PFSK-1 (cell line): ENCODE data around the gene SNRNP70.
A peak's percentile ranks its signal among the peaks of the same experiment; 100 is the strongest.

Source experiments
- FOXP2 ChIP-seq: optimal IDR thresholded peaks from 2 replicates; pipeline ENCODE3; 2011; ENCODE audit warnings: borderline replicate concordance, control low read depth, inconsistent platforms; ENCODE audit not compliant: insufficient read depth; ENCODE audit errors: extremely low read length, extremely low read depth
- POLR2AphosphoS5 ChIP-seq: IDR thresholded peaks from 2 replicates; pipeline ENCODE4 v1.6.1; 2012; ENCODE audit warnings: low read depth, mild to moderate bottlenecking, control low read depth, low read length, moderate library complexity
- SIN3A ChIP-seq: IDR thresholded peaks from 2 replicates; pipeline ENCODE4 v1.6.1; 2012; ENCODE audit warnings: mild to moderate bottlenecking, low read length, moderate library complexity, borderline replicate concordance; ENCODE audit not compliant: insufficient read depth
- TAF1 ChIP-seq: IDR thresholded peaks from 2 replicates; pipeline ENCODE4 v1.6.1; 2012; ENCODE audit warnings: low read length, control low read depth, borderline replicate concordance; ENCODE audit not compliant: insufficient read depth
- TF ChIP-seq, protein P1 (sequence below), 2 experiments: IDR thresholded peaks; 2 replicates each; pipeline versions ENCODE4 v1.6.1 to v1.8.0; 2011 to 2012; ENCODE audit warnings: low read depth in 2 of 2, low read length in 2 of 2, control low read depth in 1 of 2, inconsistent platforms in 1 of 2, mild to moderate bottlenecking in 1 of 2, moderate library complexity in 1 of 2; ENCODE audit not compliant: insufficient read depth in 1 of 2

SNRNP70 gene

GRCh38 chr19:49125025-49125731, 39.9 kb downstream of the SNRNP70 start:
- TF ChIP-seq TAF1 (no peak), SIN3A (no peak), FOXP2 (no peak), POLR2AphosphoS5 (no peak)

GRCh38 chr19:49126575-49126974, 41.3 kb downstream of the SNRNP70 start:
- TF ChIP-seq, protein P1, sequence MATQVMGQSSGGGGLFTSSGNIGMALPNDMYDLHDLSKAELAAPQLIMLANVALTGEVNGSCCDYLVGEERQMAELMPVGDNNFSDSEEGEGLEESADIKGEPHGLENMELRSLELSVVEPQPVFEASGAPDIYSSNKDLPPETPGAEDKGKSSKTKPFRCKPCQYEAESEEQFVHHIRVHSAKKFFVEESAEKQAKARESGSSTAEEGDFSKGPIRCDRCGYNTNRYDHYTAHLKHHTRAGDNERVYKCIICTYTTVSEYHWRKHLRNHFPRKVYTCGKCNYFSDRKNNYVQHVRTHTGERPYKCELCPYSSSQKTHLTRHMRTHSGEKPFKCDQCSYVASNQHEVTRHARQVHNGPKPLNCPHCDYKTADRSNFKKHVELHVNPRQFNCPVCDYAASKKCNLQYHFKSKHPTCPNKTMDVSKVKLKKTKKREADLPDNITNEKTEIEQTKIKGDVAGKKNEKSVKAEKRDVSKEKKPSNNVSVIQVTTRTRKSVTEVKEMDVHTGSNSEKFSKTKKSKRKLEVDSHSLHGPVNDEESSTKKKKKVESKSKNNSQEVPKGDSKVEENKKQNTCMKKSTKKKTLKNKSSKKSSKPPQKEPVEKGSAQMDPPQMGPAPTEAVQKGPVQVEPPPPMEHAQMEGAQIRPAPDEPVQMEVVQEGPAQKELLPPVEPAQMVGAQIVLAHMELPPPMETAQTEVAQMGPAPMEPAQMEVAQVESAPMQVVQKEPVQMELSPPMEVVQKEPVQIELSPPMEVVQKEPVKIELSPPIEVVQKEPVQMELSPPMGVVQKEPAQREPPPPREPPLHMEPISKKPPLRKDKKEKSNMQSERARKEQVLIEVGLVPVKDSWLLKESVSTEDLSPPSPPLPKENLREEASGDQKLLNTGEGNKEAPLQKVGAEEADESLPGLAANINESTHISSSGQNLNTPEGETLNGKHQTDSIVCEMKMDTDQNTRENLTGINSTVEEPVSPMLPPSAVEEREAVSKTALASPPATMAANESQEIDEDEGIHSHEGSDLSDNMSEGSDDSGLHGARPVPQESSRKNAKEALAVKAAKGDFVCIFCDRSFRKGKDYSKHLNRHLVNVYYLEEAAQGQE (IDR thresholded peaks at IDR 0.05; ENCODE audit: insufficient read depth in 1 of 2, low read depth in 2 of 2, low read length in 2 of 2): no peak
- TF ChIP-seq POLR2AphosphoS5 (no peak), SIN3A (no peak), TAF1 (no peak), FOXP2 (no peak)

- TF ChIP-seq FOXP2 (peak; percentile 91), POLR2AphosphoS5 (no peak), SIN3A (0 out of 2 replicates have a peak, but pooled peaks have one; percentile 75), TAF1 (no peak; the same call in 1 of the 2 replicates)
- TF ChIP-seq, protein P1 (IDR thresholded peaks at IDR 0.05; ENCODE audit: insufficient read depth in 1 of 2, low read depth in 2 of 2, low read length in 2 of 2): peak; percentile 31 to 39; a peak in 1 of 4 replicates
Measured at GRCh38 chr19:49127674-49128544, 42.7 kb downstream of the SNRNP70 start.

GRCh38 chr19:49128545-49129237, 43.4 kb downstream of the SNRNP70 start:
- TF ChIP-seq POLR2AphosphoS5 (no peak), FOXP2 (no peak), TAF1 (peak; percentile 43; the same call in 1 of the 2 replicates), SIN3A (0 out of 2 replicates have a peak, but pooled peaks have one; percentile 4)
- TF ChIP-seq, protein P1 (IDR thresholded peaks at IDR 0.05; ENCODE audit: insufficient read depth in 1 of 2, low read depth in 2 of 2, low read length in 2 of 2): no peak

GRCh38 chr19:49129238-49129583, 44.0 kb downstream of the SNRNP70 start:
- TF ChIP-seq TAF1 (0 out of 2 replicates have a peak, but pooled peaks have one; percentile 16), FOXP2 (peak; percentile 33), POLR2AphosphoS5 (no peak; the same call in 1 of the 2 replicates), SIN3A (no peak)
- TF ChIP-seq, protein P1 (IDR thresholded peaks at IDR 0.05; ENCODE audit: insufficient read depth in 1 of 2, low read depth in 2 of 2, low read length in 2 of 2): 0 out of 4 replicates have a peak, but pooled peaks of 1 of the 2 experiments have one; percentile 27
